ENCODE measurements around the gene STIM2. TPM values are rescaled to one million over a fixed set of nuclear protein-coding genes. Genes with fewer than 3 reads are reported as not detected.

The STIM2 gene
- total RNA-seq, 1 experiment from 2014 or later, result 15.3 TPM

GRCh38 chr4:26900765-26901164 lies 40.1 kb downstream of the STIM2 start:
- no peak for DNase-seq (ENCODE audit: low read depth)

GRCh38 chr4:26905172-26905571 lies 44.5 kb downstream of the STIM2 start:
- no peak for DNase-seq (ENCODE audit: low read depth)

GRCh38 chr4:26907731-26908599 lies 47.3 kb downstream of the STIM2 start:
- DNase-seq (ENCODE audit: low read depth), result no peak

- no peak for DNase-seq (ENCODE audit: low read depth)
These were observed 48.7 kb downstream of the STIM2 start for GRCh38 chr4:26909369-26909768.

- no peak for DNase-seq (ENCODE audit: low read depth)
These were observed 50.6 kb downstream of the STIM2 start for GRCh38 chr4:26911254-26911653.

- DNase-seq (ENCODE audit: low read depth), result no peak
These were observed 51.4 kb downstream of the STIM2 start for GRCh38 chr4:26912069-26912468.

GRCh38 chr4:26912810-26913209 lies 52.2 kb downstream of the STIM2 start:
- DNase-seq (ENCODE audit: low read depth), result no peak

- DNase-seq (ENCODE audit: low read depth), result peak; percentile 7
These were observed 55.6 kb downstream of the STIM2 start for GRCh38 chr4:26916195-26916594.

- no peak for DNase-seq (ENCODE audit: low read depth)
These were observed 70.3 kb downstream of the STIM2 start for GRCh38 chr4:26930964-26931363.

- DNase-seq (ENCODE audit: low read depth), result no peak
These were observed 70.8 kb downstream of the STIM2 start for GRCh38 chr4:26931451-26931850.

- no peak for DNase-seq (ENCODE audit: low read depth)
These were observed 71.3 kb downstream of the STIM2 start for GRCh38 chr4:26931966-26932365.

GRCh38 chr4:26935397-26935796 lies 74.8 kb downstream of the STIM2 start:
- DNase-seq (ENCODE audit: low read depth), result no peak

- peak; percentile 32 for DNase-seq (ENCODE audit: low read depth)
These were observed 75.8 kb downstream of the STIM2 start for GRCh38 chr4:26936284-26937065.

- DNase-seq (ENCODE audit: low read depth), result no peak
These were observed 76.5 kb downstream of the STIM2 start for GRCh38 chr4:26937139-26937538.

- DNase-seq (ENCODE audit: low read depth), result no peak
These were observed 76.9 kb downstream of the STIM2 start for GRCh38 chr4:26937567-26937966.

- DNase-seq (ENCODE audit: low read depth), result no peak
These were observed 77.9 kb downstream of the STIM2 start for GRCh38 chr4:26938516-26938915.

GRCh38 chr4:26941951-26942350 lies 81.3 kb downstream of the STIM2 start:
- no peak for DNase-seq (ENCODE audit: low read depth)

GRCh38 chr4:26942871-26943270 lies 82.2 kb downstream of the STIM2 start:
- no peak for DNase-seq (ENCODE audit: low read depth)

GRCh38 chr4:26943391-26943790 lies 82.8 kb downstream of the STIM2 start:
- DNase-seq (ENCODE audit: low read depth), result no peak

- DNase-seq (ENCODE audit: low read depth), result no peak
These were observed 85.2 kb downstream of the STIM2 start for GRCh38 chr4:26945794-26946193.

- DNase-seq (ENCODE audit: low read depth), result no peak
These were observed 86.7 kb downstream of the STIM2 start for GRCh38 chr4:26947318-26947717.

GRCh38 chr4:26950446-26950845 lies 89.8 kb downstream of the STIM2 start:
- no peak for DNase-seq (ENCODE audit: low read depth)

- DNase-seq (ENCODE audit: low read depth), result no peak
These were observed 92.2 kb downstream of the STIM2 start for GRCh38 chr4:26952891-26953290.

Measured in Daoy (cell line).